ENCODE results near the gene DHRS2.
"Not testable (repeated sequence)": the region's sequence is repeated elsewhere in the genome, so short reads cannot be mapped to it uniquely, and the experiment has no call there.

DHRS2 gene, protein sequence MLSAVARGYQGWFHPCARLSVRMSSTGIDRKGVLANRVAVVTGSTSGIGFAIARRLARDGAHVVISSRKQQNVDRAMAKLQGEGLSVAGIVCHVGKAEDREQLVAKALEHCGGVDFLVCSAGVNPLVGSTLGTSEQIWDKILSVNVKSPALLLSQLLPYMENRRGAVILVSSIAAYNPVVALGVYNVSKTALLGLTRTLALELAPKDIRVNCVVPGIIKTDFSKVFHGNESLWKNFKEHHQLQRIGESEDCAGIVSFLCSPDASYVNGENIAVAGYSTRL

DNA sequence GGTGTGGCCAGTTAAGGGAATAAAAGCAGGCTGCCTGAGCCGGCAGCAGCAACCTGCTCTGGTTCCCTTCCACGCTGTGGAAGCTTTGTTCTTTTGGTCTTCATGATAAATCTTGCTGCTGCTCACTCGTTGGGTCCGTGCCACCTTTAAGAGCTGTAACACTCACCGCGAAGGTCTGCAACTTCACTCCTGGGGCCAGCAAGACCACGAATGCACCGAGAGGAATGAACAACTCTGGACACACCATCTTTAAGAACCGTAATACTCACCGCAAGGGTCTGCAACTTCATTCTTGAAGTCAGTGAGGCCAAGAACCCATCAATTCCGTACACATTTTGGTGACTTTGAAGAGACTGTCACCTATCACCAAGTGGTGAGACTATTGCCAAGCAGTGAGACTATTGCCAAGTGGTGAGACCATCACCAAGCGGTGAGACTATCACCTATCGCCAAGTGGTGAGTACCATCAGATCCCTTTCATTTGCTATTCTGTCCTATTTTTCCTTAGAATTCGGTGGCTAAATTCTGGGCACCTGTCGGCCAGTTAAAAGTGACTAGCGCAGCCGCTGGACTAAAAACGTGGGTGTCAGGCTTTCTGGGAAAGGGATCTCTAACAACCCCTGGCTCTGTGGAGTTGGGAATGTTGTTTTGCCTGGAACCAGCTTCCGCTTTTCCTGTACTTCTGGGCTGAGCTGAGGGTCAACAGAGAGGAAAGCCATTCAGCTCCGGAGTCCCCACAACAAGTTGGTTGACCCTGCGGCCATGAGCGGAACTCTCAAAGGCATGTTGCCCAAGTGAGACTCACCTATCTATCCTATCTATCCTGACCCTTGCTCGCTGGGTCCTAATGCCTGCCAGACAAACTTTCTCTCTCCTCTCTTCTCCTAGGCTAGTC, at the start of gene DHRS2:
DHRS2 (plus strand) TSS at position 48 of the 895 bp plus-strand sequence. CDS start 2,501 bp downstream, outside the sequence.
- no peak for DNase-seq (ENCODE audit: low read depth)

DNA sequence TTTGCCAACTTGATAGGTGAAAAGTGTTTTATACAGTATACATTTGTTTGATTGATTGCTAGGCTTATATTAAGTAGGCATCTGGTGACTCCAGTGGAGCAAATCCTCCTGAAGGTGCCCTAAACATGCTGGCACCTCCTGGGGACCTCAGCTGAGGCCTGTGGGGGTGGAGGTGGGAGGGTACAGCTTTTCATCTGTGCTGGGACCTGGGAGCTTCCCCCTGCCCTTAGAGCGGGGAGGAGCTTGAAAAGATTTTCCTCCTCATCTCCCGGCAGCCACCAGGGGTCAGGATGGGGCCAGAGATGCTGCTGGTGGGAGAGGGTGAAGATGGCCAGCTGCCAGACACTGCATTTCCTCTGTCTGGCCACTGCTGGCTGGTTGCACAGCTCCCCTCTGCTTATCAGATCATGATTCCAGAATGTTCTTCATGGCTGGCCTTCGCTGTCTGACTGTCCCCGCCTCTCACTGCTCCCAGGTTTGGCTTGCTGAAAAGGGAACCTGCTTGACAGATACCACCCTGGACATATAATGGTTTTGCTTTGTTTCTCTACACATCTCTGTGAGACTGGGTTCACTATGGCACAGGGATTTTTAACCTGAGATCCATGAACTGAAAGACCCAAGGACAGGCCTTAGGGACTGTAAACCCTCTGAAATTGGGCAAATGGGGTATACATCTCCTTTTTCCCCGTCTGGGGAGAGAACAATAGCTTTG, 47.1 kb upstream of the DHRS2 start:
- peak; percentile 69 for DNase-seq (ENCODE audit: low read depth)

- no peak for DNase-seq (ENCODE audit: low read depth)
Measured at GRCh38 chr14:23589606-23590005, 46.6 kb upstream of the DHRS2 start.

GRCh38 chr14:23590198-23590597, 46.0 kb upstream of the DHRS2 start:
- no peak for DNase-seq (ENCODE audit: low read depth)

- DNase-seq (ENCODE audit: low read depth), result not testable (repeated sequence)
Measured at GRCh38 chr14:23594191-23594590, 42.0 kb upstream of the DHRS2 start.

GRCh38 chr14:23600322-23600707, 35.8 kb upstream of the DHRS2 start:
- no peak for DNase-seq (ENCODE audit: low read depth)

GRCh38 chr14:23600806-23601205, 35.4 kb upstream of the DHRS2 start:
- no peak for DNase-seq (ENCODE audit: low read depth)

DNA sequence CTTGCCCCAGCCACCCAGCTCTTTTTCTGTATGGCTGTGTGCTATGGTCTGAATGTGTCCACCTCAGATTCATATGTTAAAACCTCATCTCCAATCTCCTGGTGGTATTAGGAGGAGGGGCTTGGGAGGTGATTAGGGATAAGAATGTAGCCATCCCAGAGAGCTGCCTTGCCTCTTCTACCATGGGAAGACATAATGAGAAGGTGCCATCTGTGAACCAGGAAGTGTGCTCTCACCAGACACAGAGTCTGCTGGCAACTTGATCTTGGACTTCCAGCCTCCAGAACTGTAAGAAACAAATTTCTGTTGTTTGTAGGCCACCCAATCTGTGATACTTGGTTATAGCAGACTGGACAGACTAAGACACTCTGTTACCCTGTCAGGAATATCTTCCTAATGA, 34.7 kb upstream of the DHRS2 start:
- DNase-seq (ENCODE audit: low read depth), result no peak

- no peak for DNase-seq (ENCODE audit: low read depth)
Measured at GRCh38 chr14:23601845-23602180, 34.4 kb upstream of the DHRS2 start.

- DNase-seq (ENCODE audit: low read depth), result no peak
Measured at GRCh38 chr14:23602181-23603095, 33.7 kb upstream of the DHRS2 start.

DNA sequence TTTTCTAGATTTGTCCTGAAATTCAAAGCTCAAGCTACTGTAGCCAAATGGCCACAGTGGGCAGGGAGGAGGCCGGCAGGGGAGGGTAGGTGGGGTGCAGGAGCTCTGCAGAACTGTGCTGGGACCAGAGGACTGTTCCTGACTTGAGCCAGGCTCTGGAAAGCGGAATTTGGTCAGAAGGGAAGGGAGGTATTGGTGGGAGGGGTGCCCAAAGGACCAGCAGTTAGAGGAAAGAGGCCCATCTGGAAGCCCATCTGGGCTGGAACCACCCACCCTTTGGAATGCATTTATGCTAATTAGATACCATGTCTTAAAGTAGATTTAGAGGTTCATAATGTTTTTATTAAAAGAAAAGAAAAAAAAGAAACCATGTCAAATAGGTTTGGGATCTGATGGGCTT, 33.1 kb upstream of the DHRS2 start:
- no peak for DNase-seq (ENCODE audit: low read depth)

- DNase-seq (ENCODE audit: low read depth), result no peak
Measured at GRCh38 chr14:23604148-23604547, 32.0 kb upstream of the DHRS2 start.

DNA sequence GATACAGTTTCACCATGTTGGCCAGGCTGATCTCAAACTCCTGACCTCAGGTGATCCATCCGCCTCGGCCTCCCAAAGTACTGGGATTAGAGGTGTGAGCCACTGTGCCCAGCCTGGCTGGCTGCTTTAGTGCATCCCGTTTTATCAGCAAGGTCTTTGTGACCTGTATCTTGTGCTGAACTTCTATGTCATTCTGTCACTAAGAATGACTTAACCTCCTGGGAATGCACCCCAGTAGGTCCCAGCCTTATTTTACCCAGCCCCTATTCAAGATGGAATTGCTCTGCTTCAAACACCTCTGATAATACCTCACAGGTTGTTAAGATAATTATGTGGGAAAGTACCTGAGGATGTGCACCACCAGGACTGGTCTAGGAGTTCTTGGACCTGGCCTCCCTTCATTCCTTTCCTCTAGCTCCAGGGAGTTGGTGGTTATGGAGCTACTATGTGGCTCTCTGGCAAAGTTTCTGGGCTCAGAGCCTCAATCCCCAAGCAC, 31.4 kb upstream of the DHRS2 start:
- DNase-seq (ENCODE audit: low read depth), result no peak

DNA sequence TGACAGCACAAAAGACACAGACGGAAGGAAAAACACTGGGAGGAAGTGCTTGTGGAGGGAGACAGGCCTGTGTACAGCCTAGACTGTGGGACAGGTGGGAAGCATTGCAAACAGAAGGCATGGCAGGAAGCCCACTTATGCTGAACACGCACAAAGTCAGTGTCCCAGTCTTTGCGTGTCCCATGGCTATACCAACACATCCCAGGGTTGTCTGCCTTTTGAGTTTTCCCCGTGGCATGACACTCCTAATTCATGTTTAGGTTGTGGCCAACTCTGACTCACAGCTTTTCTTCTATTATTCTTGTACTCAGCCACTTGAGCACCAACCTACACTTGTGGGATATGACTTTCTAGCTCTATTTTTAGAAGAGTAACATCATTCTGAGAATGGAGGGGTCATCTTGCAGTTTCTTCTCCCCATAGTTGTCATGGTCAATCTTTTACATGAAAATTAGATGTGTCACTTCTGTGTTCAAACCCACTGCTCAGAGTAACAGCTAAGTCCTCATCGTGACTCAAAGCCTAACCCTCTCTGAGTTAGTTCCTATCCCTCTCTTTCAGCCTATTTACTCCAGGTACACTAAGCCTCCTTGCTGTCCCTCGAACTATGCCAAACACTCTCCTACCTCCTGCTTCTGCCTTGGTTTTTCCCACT, 30.1 kb upstream of the DHRS2 start:
- no peak for DNase-seq (ENCODE audit: low read depth)

GRCh38 chr14:23608454-23608853, 27.7 kb upstream of the DHRS2 start:
- no peak for DNase-seq (ENCODE audit: low read depth)

DNA sequence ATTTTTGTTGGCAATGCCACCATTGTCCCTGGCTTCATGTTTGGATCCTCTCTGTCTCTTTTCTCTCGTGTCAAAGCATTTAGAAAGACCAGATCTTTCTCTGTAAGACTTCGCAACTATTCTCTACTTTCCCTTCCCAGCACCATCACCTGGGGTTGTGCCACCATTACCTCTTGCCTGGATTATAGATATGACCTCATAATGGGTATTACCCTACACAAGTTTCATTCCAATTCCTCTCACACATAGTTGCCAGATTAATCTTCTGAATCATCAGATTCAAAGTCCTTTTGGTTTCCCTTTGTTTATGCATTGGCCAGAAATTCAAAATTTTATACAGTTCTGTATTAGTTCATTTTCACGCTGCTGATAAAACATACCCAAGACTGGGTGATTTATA, 27.2 kb upstream of the DHRS2 start:
- no peak for DNase-seq (ENCODE audit: low read depth)

DNA sequence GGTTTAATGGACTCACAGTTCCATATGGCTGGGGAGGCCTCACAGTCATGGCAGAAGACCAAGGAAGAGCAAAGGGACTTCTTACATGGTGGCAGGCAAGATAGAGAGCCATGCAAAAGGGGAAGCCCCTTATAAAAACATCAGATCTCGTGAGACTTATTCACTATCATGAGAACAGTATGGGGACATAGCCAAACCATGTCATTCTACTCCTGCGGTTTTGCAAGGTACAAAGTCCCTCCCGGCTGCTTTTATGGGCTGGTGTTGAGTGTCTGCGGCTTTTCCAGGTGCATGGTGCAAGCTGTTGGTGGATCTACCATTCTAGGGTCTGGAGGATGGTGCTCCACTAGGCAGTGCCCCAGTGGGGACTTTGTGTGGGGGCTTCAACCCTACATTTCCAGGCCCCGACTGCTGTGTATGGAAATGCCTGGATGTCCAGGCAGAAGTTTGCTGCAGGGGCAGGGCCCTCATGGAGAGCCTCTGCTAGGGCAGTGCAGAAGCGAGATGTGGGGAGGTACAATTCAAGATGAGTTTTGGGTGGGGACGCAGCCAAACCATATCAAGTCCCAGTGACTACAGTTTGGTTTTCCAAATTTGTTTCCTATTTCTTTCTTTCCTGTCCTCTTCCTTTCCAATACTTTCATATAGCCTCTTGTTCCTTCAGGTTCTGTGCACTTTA, 26.6 kb upstream of the DHRS2 start:
- not testable (repeated sequence) for DNase-seq (ENCODE audit: low read depth)

- no peak for DNase-seq (ENCODE audit: low read depth)
Measured at GRCh38 chr14:23610090-23610814, 25.9 kb upstream of the DHRS2 start.

DNA sequence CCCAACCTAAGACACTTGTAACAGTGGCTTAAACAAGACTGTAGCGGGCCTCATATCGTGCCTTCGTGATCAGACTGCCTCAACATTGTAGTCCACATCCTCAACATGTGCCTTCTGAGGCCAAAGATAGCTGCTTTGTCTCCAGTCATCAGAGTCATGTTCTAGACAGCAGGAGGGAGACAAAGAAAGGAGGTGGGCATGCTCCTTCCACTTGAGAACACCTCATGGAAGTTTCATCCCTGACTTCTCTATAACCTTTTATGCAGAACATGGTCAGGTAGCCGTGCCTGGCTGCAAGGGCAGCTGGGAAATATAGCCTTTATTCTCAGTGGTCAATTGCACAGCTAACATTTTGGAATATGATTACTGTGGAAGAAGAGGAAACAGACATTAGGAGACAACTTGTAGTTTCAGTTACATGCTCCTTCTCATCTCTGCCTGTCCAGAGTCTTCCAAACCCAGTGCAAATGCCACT, 25.3 kb upstream of the DHRS2 start:
- no peak for DNase-seq (ENCODE audit: low read depth)

DNA sequence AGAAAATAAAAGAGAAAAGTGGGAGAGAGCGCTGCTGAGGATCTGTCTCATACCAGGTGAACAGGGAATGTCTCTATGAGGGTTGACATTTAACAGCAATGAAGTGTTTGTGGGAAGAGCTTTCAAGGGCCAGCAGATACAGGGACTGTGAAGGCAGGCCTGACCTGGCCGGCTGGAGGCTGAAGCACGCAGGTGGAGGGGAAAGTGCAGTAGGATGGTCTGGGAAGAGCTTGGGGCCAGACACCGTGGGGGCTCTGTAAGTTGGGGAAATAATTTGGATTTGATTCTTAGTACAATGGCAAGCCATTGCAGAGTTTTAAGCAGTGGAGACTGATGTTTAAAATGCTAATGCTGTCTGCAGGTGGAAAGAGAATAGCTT, 23.8 kb upstream of the DHRS2 start:
- DNase-seq (ENCODE audit: low read depth), result no peak
